MM.1S (cell line): ENCODE data around the gene SLC17A9.

ENCODE experiments used
- DNase-seq: peaks from one replicate; pipeline ENCODE4 v3.0.0-alpha.2; 2015
- H2AFZ ChIP-seq: fragments of 300-600 bp; sonication (generic); 2 replicates; pipeline ENCODE4 v1.6.0; 2016; ENCODE audit warnings: antibody characterized with exemption, low read length
- H3F3A ChIP-seq: fragments of 300-600 bp; sonication (generic); 2 replicates; pipeline ENCODE4 v1.6.1; 2016; ENCODE audit warnings: mild to moderate bottlenecking, antibody characterized with exemption, low read length, moderate library complexity, mixed read lengths; ENCODE audit not compliant: insufficient read depth
- H3K27ac ChIP-seq: fragments of 300-600 bp; sonication (generic); 2 replicates; pipeline ENCODE4 v1.5.1; 2016; ENCODE audit warnings: mild to moderate bottlenecking, low read length
- H3K27me3 ChIP-seq: fragments of 300-600 bp; sonication (generic); replicated peaks from 2 replicates; pipeline ENCODE4 v1.6.0; 2016; ENCODE audit warnings: low read length; ENCODE audit not compliant: insufficient read depth
- H3K36me3 ChIP-seq: fragments of 300-600 bp; sonication (generic); replicated peaks from 2 replicates; pipeline ENCODE4 v1.6.1; 2016; ENCODE audit warnings: mild to moderate bottlenecking, low read length, mixed read lengths; ENCODE audit not compliant: insufficient read depth
- H3K4me1 ChIP-seq: fragments of 300-600 bp; sonication (generic); 2 replicates; pipeline ENCODE4 v1.6.1; 2016; ENCODE audit warnings: low read length, mixed read lengths
- H3K4me2 ChIP-seq: fragments of 300-600 bp; sonication (generic); 2 replicates; pipeline ENCODE4 v1.6.0; 2016; ENCODE audit warnings: low read depth, low read length
- H3K4me3 ChIP-seq: fragments of 300-600 bp; sonication (generic); 2 replicates; pipeline ENCODE4 v1.5.1; 2016; ENCODE audit warnings: low read length, mixed read lengths
- H3K79me2 ChIP-seq: fragments of 300-600 bp; sonication (generic); 2 replicates; pipeline ENCODE4 v1.6.1; 2016; ENCODE audit warnings: mixed run types, low read length, mixed read lengths
- H3K9ac ChIP-seq: fragments of 300-600 bp; sonication (generic); 2 replicates; pipeline ENCODE4 v1.6.1; 2016; ENCODE audit warnings: low read length, mixed read lengths
- H3K9me2 ChIP-seq: fragments of 300-600 bp; sonication (generic); replicated peaks from 2 replicates; pipeline ENCODE4 v1.6.1; 2016; ENCODE audit warnings: mild to moderate bottlenecking, low read length, mixed read lengths; ENCODE audit not compliant: insufficient read depth
- H3K9me3 ChIP-seq: fragments of 300-600 bp; sonication (generic); replicated peaks from 2 replicates; pipeline ENCODE4 v1.6.1; 2016; ENCODE audit warnings: mild to moderate bottlenecking, low read length, mixed read lengths; ENCODE audit not compliant: insufficient read depth
- H4K20me1 ChIP-seq: fragments of 300-600 bp; sonication (generic); 2 replicates; pipeline ENCODE4 v1.6.1; 2016; ENCODE audit warnings: mild to moderate bottlenecking, low read length, moderate library complexity, mixed read lengths; ENCODE audit not compliant: insufficient read depth
- EZH2 ChIP-seq: fragments of 300-600 bp; sonication (generic); optimal IDR thresholded peaks from 2 replicates; pipeline ENCODE3; 2017; ENCODE audit warnings: low read depth, mild to moderate bottlenecking, antibody characterized with exemption, low read length, mixed read lengths
- EZH2phosphoT487 ChIP-seq: fragments of 300-600 bp; sonication (generic); IDR thresholded peaks from 2 replicates; pipeline ENCODE4 v1.6.1; 2018; ENCODE audit warnings: antibody characterized with exemption, low read length
- TF ChIP-seq, protein P1 (sequence below): fragments of 300-600 bp; sonication (generic); IDR thresholded peaks from 2 replicates; pipeline ENCODE4 v1.5.1; 2016; ENCODE audit warnings: antibody characterized with exemption, low read length, mixed read lengths

SLC17A9 gene

DNA sequence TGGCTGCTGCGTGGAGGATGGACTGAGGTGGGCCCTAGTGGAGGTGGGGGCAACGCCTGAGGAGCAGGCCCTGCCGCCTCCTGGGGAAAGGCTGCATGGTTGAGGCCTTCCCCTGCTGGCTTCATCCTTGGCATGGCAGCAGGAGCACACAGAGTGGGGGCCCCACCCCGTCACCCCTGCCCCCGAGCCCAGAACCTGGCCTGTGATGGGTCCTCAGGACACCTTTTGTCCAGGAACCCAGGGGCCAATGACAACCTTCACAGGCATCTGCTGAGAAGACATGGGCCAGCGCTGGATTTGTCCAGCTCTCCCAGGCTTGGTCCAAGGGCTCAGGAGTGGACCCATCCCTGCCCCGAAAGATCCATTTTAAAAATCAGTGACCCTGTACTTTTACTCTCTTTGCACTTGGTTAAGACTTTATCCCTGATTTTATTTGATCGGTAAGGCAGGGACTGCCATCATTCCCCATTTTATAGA is 575 bp upstream of the SLC17A9 start:
- peak overlapping the region; percentile 41 for H3K4me3 ChIP-seq

DNA sequence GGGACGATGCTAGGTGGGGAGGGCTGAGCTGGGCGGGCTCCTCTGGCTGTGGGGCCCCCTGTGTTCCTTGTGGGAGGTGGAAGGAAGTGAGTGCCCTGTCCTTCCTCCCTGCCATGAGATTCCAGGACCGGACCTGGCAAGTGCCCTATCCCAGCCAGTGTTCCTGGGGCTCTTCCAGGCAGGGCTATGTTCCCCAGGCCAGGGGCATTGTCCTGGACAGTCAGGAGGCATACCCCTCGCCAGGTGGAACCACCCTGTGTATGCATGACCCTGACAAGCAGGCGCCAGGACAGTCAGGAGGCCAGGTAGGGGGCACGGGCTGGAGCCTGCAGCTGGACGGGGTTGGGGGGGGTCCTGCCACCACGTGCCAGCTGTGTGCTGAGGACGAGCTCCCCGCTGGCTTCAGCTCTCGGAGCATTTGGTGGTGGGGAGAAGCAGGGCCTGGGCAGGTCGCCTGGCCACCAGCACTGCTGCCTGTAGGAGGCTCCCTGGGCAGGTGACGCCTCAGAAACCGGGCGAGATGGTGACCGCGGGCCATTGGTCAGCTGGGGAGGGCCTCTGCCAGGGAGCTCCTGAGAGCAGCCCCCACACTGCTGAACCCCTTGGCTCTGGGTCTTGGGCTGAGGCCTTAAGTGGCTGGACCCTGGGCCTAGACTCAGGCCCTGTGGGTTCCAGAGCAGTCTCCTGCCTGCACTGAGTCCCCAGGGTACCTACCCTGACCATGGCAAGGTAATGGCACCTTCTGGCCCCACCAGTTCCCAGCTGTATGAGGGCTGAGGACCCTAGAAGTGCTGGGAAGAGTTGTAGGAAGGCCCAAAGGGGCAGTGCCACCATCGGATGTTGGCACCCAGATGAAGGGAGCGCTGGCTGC is 694 bp downstream of the SLC17A9 start:
- TF ChIP-seq EZH2 (no peak), EZH2phosphoT487 (no peak)
- H3K36me3 ChIP-seq, result no peaks in the 10 kb centered on the region
- H3F3A ChIP-seq, result no peaks in the 10 kb centered on the region
- H3K27ac ChIP-seq, result no peak overlapping the region; the same call in 1 of the 2 replicates
- H2AFZ ChIP-seq, result peak overlapping the region; percentile 56; the same call in 1 of the 2 replicates
- peak overlapping the region; percentile 55 for H3K4me2 ChIP-seq
- peak overlapping the region; percentile 41; the same call in 1 of the 2 replicates for H3K4me3 ChIP-seq
- no peak for DNase-seq
- no peaks in the 10 kb centered on the region for H4K20me1 ChIP-seq
- peak overlapping the region; percentile 25; the same call in 1 of the 2 replicates for H3K9ac ChIP-seq
- no peaks in the 10 kb centered on the region for H3K9me3 ChIP-seq
- H3K79me2 ChIP-seq, result no peaks in the 10 kb centered on the region
- no peaks in the 10 kb centered on the region for H3K9me2 ChIP-seq
- 0 out of 2 replicates have a peak, but pooled peaks cover 10% of the 10 kb centered on the region for H3K4me1 ChIP-seq
- peaks cover 8% of the 10 kb centered on the region; the same call in 1 of the 2 replicates for H3K27me3 ChIP-seq

More for the DNA sequence above, 575 bp upstream of the SLC17A9 start:
- 0 out of 2 replicates have a peak, but pooled peaks cover 10% of the 10 kb centered on the region for H3K4me1 ChIP-seq
- H3K9me2 ChIP-seq, result no peaks in the 10 kb centered on the region
- no peaks in the 10 kb centered on the region for H3K36me3 ChIP-seq
- peak overlapping the region; percentile 37; the same call in 1 of the 2 replicates for H3K4me2 ChIP-seq
- no peaks in the 10 kb centered on the region for H3F3A ChIP-seq
- H4K20me1 ChIP-seq, result no peaks in the 10 kb centered on the region
- no peak overlapping the region for H3K9ac ChIP-seq
- H3K27me3 ChIP-seq, result peaks cover 8% of the 10 kb centered on the region; the same call in 1 of the 2 replicates
- H3K27ac ChIP-seq, result no peak overlapping the region
- TF ChIP-seq EZH2, result no peak
- TF ChIP-seq, protein P1, sequence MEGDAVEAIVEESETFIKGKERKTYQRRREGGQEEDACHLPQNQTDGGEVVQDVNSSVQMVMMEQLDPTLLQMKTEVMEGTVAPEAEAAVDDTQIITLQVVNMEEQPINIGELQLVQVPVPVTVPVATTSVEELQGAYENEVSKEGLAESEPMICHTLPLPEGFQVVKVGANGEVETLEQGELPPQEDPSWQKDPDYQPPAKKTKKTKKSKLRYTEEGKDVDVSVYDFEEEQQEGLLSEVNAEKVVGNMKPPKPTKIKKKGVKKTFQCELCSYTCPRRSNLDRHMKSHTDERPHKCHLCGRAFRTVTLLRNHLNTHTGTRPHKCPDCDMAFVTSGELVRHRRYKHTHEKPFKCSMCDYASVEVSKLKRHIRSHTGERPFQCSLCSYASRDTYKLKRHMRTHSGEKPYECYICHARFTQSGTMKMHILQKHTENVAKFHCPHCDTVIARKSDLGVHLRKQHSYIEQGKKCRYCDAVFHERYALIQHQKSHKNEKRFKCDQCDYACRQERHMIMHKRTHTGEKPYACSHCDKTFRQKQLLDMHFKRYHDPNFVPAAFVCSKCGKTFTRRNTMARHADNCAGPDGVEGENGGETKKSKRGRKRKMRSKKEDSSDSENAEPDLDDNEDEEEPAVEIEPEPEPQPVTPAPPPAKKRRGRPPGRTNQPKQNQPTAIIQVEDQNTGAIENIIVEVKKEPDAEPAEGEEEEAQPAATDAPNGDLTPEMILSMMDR, result no peak
- no peak for TF ChIP-seq EZH2phosphoT487
- no peak overlapping the region for H2AFZ ChIP-seq
- DNase-seq, result no peak
- no peaks in the 10 kb centered on the region; the same call in 1 of the 2 replicates for H3K79me2 ChIP-seq
- H3K9me3 ChIP-seq, result no peaks in the 10 kb centered on the region

DNA sequence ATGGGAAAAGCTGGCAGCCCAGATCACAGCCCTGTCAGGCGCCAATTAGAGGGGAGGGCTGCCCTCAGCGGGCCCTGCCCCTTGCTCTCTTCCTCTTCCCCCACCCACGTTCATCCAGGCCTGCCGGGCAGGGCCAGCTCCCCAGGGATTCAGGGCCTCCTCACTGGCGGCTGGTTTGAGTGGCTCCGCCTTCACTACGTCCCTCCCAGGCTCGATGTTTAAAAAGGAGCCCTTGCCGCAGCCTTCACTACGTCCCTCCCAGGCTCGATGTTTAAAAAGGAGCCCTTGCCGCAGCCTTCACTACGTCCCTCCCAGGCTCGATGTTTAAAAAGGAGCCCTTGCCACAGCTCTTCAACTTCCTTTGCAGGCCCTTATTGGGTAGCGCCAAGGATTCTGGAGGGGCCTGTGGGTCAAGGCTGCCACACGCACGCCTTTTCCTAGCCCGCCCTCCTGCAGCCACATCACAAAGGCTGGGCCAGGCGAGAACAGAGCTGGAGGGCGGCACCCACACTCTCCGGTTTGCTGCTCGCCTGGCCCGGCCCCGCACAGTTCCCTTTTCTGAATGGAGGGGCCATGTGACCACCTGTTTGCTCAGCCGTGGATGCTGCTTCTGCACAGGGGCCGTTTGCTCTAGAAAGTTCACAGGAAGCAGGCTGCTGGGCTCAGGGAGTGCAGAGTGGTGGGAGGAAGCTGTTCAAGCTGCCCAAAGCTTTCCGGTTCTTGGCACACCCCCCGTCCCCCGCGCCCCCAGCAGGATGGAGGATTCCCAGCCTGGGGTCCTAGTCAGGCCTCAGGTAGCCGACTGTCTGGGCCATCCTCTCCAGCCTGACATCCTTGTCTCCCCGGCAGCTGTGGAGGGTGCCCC is 1.6 kb downstream of the SLC17A9 start:
- H3K4me2 ChIP-seq, result peak overlapping the region; percentile 55
- no peaks in the 10 kb centered on the region for H3K36me3 ChIP-seq
- no peaks in the 10 kb centered on the region for H3K9me2 ChIP-seq
- peak overlapping the region; percentile 25; the same call in 1 of the 2 replicates for H3K9ac ChIP-seq
- peak; percentile 26 for DNase-seq
- 0 out of 2 replicates have a peak, but pooled peaks cover 10% of the 10 kb centered on the region for H3K4me1 ChIP-seq
- peak overlapping the region; percentile 41; the same call in 1 of the 2 replicates for H3K4me3 ChIP-seq
- no peak overlapping the region; the same call in 1 of the 2 replicates for H3K27ac ChIP-seq
- TF ChIP-seq EZH2phosphoT487, result no peak
- TF ChIP-seq, protein P1, result no peak
- TF ChIP-seq EZH2, result no peak
- H3K9me3 ChIP-seq, result no peaks in the 10 kb centered on the region
- H4K20me1 ChIP-seq, result no peaks in the 10 kb centered on the region
- peak overlapping the region; percentile 56; the same call in 1 of the 2 replicates for H2AFZ ChIP-seq
- H3K79me2 ChIP-seq, result no peaks in the 10 kb centered on the region
- H3K27me3 ChIP-seq, result peaks cover 10% of the 10 kb centered on the region; the same call in 1 of the 2 replicates
- no peaks in the 10 kb centered on the region for H3F3A ChIP-seq
